Muscle of leg (tissue), 11 donors: ENCODE results near the gene ABR. TPM values are rescaled to one million over a fixed set of nuclear protein-coding genes. Genes with fewer than 3 reads are reported as not detected.

ENCODE experiments used
- DNase-seq: peaks from one replicate; pipeline ENCODE4 v3.0.0; 2013
- H3K27ac ChIP-seq: one replicate; pipeline ENCODE4 v1.5.1; 2013; ENCODE audit warnings: mild to moderate bottlenecking, low read length, control low read depth
- H3K27me3 ChIP-seq: one replicate; pipeline ENCODE4 v1.6.1; 2013; ENCODE audit warnings: low read length; ENCODE audit not compliant: control insufficient read depth, insufficient read depth
- H3K36me3 ChIP-seq: one replicate; pipeline ENCODE4 v1.6.1; 2013; ENCODE audit warnings: low read length; ENCODE audit not compliant: control insufficient read depth, insufficient read depth
- H3K4me1 ChIP-seq: one replicate; pipeline ENCODE4 v1.6.1; 2013; ENCODE audit warnings: low read length; ENCODE audit not compliant: control insufficient read depth, insufficient read depth
- H3K4me3 ChIP-seq: one replicate; pipeline ENCODE4 v1.5.1; 2013; ENCODE audit warnings: low read length, control low read depth
- H3K9me3 ChIP-seq: replicated peaks from 2 replicates; pipeline ENCODE4 v1.6.1; 2013; ENCODE audit warnings: low read depth, low read length; ENCODE audit not compliant: control insufficient read depth
- WGBS: methylation state at CpG from one replicate; pipeline ENCODE4 v1.1.5; 2013; ENCODE audit warnings: missing lambda C conversion rate; ENCODE audit not compliant: insufficient coverage; 5-methylcytosine and 5-hydroxymethylcytosine counted together
- polyA plus RNA-seq, 8 donors: library from polyadenylated mRNA; unstranded; fragments of 120-200 nt; gene quantifications; one replicate each; pipeline versions ENCODE4 v1.2.1 to v1.2.3, GENCODE V29; 2013; ENCODE audit warnings: inconsistent platforms in 1 of 8, low replicate concordance in 1 of 8; ENCODE audit not compliant: insufficient read length in 8 of 8, insufficient read depth in 1 of 8
- total RNA-seq: library from RNA; stranded (reverse); fragments of 120-200 nt; gene quantifications from one replicate; pipeline ENCODE4 v1.2.4, GENCODE V29; 2013

ABR gene
- total and polyA plus RNA-seq, 9 donors: 21.4 to 58.3 (median 40.1) TPM

GRCh38 chr17:968812-969730 is 210.7 kb downstream of the ABR start:
- WGBS: 52% methylated on average over 13 of the region's 24 CpGs
- Histone ChIP-seq H3K36me3 (peaks cover 2% of the 10 kb centered on the region), H3K9me3 (no peaks in the 10 kb centered on the region), H3K27me3 (no peaks in the 10 kb centered on the region), H3K4me3 (peak overlapping the region; percentile 24), H3K4me1 (peaks cover 32% of the 10 kb centered on the region), H3K27ac (peak overlapping the region; percentile 87)
- DNase-seq: peak; percentile 77

- 90% methylated on average over 4 of the region's 9 CpGs for WGBS
- no peak overlapping the region for H3K27ac ChIP-seq
- H3K4me3 ChIP-seq: no peak overlapping the region
- H3K9me3 ChIP-seq: no peaks in the 10 kb centered on the region
- DNase-seq: no peak
- peaks cover 37% of the 10 kb centered on the region for H3K4me1 ChIP-seq
- H3K36me3 ChIP-seq: no peaks in the 10 kb centered on the region
- H3K27me3 ChIP-seq: no peaks in the 10 kb centered on the region
Observed at GRCh38 chr17:967122-967521, 212.7 kb downstream of the ABR start.

GRCh38 chr17:965311-965989 is 214.3 kb downstream of the ABR start:
- Histone ChIP-seq H3K27me3 (no peaks in the 10 kb centered on the region), H3K4me3 (no peak overlapping the region), H3K4me1 (peaks cover 36% of the 10 kb centered on the region), H3K9me3 (no peaks in the 10 kb centered on the region), H3K36me3 (no peaks in the 10 kb centered on the region), H3K27ac (peak overlapping the region; percentile 8)
- DNase-seq: no peak
- no CpG with 5 or more reads among the region's 12 CpGs for WGBS

- no peak for DNase-seq
- Histone ChIP-seq H3K36me3 (no peaks in the 10 kb centered on the region), H3K27me3 (no peaks in the 10 kb centered on the region), H3K4me1 (peaks cover 30% of the 10 kb centered on the region), H3K9me3 (no peaks in the 10 kb centered on the region), H3K4me3 (no peak overlapping the region), H3K27ac (peak overlapping the region; percentile 8)
- WGBS: 63% methylated on average over 4 of the region's 14 CpGs
Observed at GRCh38 chr17:964876-965275, 214.9 kb downstream of the ABR start.

GRCh38 chr17:962670-963069 is 217.1 kb downstream of the ABR start:
- Histone ChIP-seq H3K27me3 (no peaks in the 10 kb centered on the region), H3K27ac (no peak overlapping the region), H3K4me1 (peaks cover 30% of the 10 kb centered on the region), H3K36me3 (peaks cover 3% of the 10 kb centered on the region), H3K4me3 (no peak overlapping the region), H3K9me3 (no peaks in the 10 kb centered on the region)
- 47% methylated on average over 4 of the region's 11 CpGs for WGBS
- no peak for DNase-seq

- WGBS: 100% methylated on average over 1 of the region's 8 CpGs
- Histone ChIP-seq H3K27ac (no peak overlapping the region), H3K36me3 (peaks cover 8% of the 10 kb centered on the region), H3K4me1 (peaks cover 34% of the 10 kb centered on the region), H3K4me3 (no peak overlapping the region), H3K27me3 (no peaks in the 10 kb centered on the region), H3K9me3 (no peaks in the 10 kb centered on the region)
- DNase-seq: no peak
Observed at GRCh38 chr17:962166-962565, 217.6 kb downstream of the ABR start.

GRCh38 chr17:958712-959451 is 220.9 kb downstream of the ABR start:
- Histone ChIP-seq H3K27ac (peak overlapping the region; percentile 80), H3K9me3 (no peaks in the 10 kb centered on the region), H3K4me3 (no peak overlapping the region), H3K27me3 (no peaks in the 10 kb centered on the region), H3K36me3 (peaks cover 9% of the 10 kb centered on the region), H3K4me1 (peaks cover 36% of the 10 kb centered on the region)
- 91% methylated on average over 19 of the region's 31 CpGs for WGBS
- no peak for DNase-seq

- Histone ChIP-seq H3K36me3 (peaks cover 9% of the 10 kb centered on the region), H3K4me3 (no peak overlapping the region), H3K4me1 (peaks cover 38% of the 10 kb centered on the region), H3K27me3 (no peaks in the 10 kb centered on the region), H3K27ac (peak overlapping the region; percentile 80), H3K9me3 (no peaks in the 10 kb centered on the region)
- WGBS: 53% methylated on average over 17 of the region's 20 CpGs
- peak; percentile 80 for DNase-seq
Observed at GRCh38 chr17:957856-958421, 221.8 kb downstream of the ABR start.

- no peaks in the 10 kb centered on the region for H3K9me3 ChIP-seq
- H3K27ac ChIP-seq: no peak overlapping the region
- H3K4me3 ChIP-seq: no peak overlapping the region
- 42% methylated on average over 2 of the region's 8 CpGs for WGBS
- H3K27me3 ChIP-seq: no peaks in the 10 kb centered on the region
- no peak for DNase-seq
- peaks cover 11% of the 10 kb centered on the region for H3K36me3 ChIP-seq
- peaks cover 37% of the 10 kb centered on the region for H3K4me1 ChIP-seq
Observed at GRCh38 chr17:956905-957304, 222.9 kb downstream of the ABR start.
